HuH-7.5 (cell line): ENCODE data around the gene GGTLC1.
A peak's percentile ranks its signal among the peaks of the same experiment; 100 is the strongest.
"Not testable (repeated sequence)": the region's sequence is repeated elsewhere in the genome, so short reads cannot be mapped to it uniquely, and the experiment has no call there.

Experiments used
- DNase-seq: peaks from one replicate; pipeline ENCODE4 v3.0.0; 2011; ENCODE audit warnings: low spot score

The GGTLC1 gene

GRCh38 chr20:23988561-23988960 is at the start of gene GGTLC1:
Gene GGTLC1 (minus strand): TSS chr20:23988779. CDS start chr20:23986611, 2,168 bp downstream.
- DNase-seq = no peak

GRCh38 chr20:24034820-24035219 is 46.2 kb upstream of the GGTLC1 start:
- DNase-seq = no peak

GRCh38 chr20:24033565-24033964 is 45.0 kb upstream of the GGTLC1 start:
- DNase-seq = no peak

- no peak for DNase-seq
These were observed 44.6 kb upstream of the GGTLC1 start for GRCh38 chr20:24033151-24033550.

GRCh38 chr20:24032400-24032898 is 43.9 kb upstream of the GGTLC1 start:
- DNase-seq = no peak

GRCh38 chr20:24027229-24027628 is 38.6 kb upstream of the GGTLC1 start:
- no peak for DNase-seq

- DNase-seq = no peak
These were observed 34.1 kb upstream of the GGTLC1 start for GRCh38 chr20:24022621-24023180.

- DNase-seq = no peak
These were observed 30.2 kb upstream of the GGTLC1 start for GRCh38 chr20:24018796-24019195.

- DNase-seq = no peak
These were observed 28.8 kb upstream of the GGTLC1 start for GRCh38 chr20:24017458-24017755.

- no peak for DNase-seq
These were observed 28.3 kb upstream of the GGTLC1 start for GRCh38 chr20:24016607-24017457.

- DNase-seq = no peak
These were observed 25.4 kb upstream of the GGTLC1 start for GRCh38 chr20:24013953-24014352.

- no peak for DNase-seq
These were observed 22.7 kb upstream of the GGTLC1 start for GRCh38 chr20:24011282-24011681.

GRCh38 chr20:24007758-24008157 is 19.2 kb upstream of the GGTLC1 start:
- no peak for DNase-seq

- DNase-seq = no peak
These were observed 18.6 kb upstream of the GGTLC1 start for GRCh38 chr20:24007073-24007595.

GRCh38 chr20:24006626-24007025 is 18.0 kb upstream of the GGTLC1 start:
- no peak for DNase-seq

GRCh38 chr20:24004471-24004870 is 15.9 kb upstream of the GGTLC1 start:
- no peak for DNase-seq

GRCh38 chr20:24002896-24003295 is 14.3 kb upstream of the GGTLC1 start:
- no peak for DNase-seq

GRCh38 chr20:24001712-24002405 is 13.3 kb upstream of the GGTLC1 start:
- no peak for DNase-seq

- DNase-seq = no peak
These were observed 10.3 kb upstream of the GGTLC1 start for GRCh38 chr20:23998844-23999243.

- no peak for DNase-seq
These were observed 9.8 kb upstream of the GGTLC1 start for GRCh38 chr20:23998392-23998791.

GRCh38 chr20:23995905-23996666 is 7.5 kb upstream of the GGTLC1 start:
- DNase-seq = peak; percentile 35

- not testable (repeated sequence) for DNase-seq
These were observed 6.7 kb upstream of the GGTLC1 start for GRCh38 chr20:23995291-23995690.
